Tracheal epithelial cell (primary cell): Measurements from ENCODE around the gene OR4A5. TPM values are rescaled to one million over a fixed set of nuclear protein-coding genes. Genes with fewer than 3 reads are reported as not detected.

Source experiments
- total RNA-seq: library from RNA; depleted of rRNA; stranded (reverse); fragments of >200 nt; gene quantifications from 2 replicates; pipeline ENCODE4 v1.2.1, GENCODE V29; 2014

OR4A5 gene, protein sequence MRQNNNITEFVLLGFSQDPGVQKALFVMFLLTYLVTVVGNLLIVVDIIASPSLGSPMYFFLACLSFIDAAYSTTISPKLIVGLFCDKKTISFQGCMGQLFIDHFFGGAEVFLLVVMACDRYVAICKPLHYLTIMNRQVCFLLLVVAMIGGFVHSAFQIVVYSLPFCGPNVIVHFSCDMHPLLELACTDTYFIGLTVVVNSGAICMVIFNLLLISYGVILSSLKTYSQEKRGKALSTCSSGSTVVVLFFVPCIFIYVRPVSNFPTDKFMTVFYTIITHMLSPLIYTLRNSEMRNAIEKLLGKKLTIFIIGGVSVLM
- not detected in 2 replicates for total RNA-seq

DNA sequence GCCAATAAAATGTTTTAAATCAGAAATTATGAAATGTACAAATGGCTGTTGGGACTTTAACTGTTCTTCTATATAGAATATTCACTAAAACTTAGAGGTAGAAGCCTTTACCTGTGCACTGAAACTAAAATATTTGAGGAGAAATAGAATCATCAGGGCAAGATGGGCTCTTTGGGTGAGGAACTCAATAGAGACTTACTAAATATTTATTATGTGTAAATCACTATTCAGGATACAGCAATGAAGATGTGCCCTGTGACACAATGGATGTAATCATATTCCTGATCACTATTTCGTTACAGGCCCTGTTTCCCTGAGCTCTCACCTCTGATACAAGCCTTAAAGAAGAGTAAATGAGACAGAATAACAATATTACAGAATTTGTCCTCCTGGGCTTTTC lies at the start of gene OR4A5:
OR4A5 (plus strand) TSS at position 301 of the 400 bp plus-strand sequence; CDS start at position 354, 53 bp downstream.

Other genes with a start within 250 kb of the OR4A5 start
- gene OR4C46, start 102.8 kb upstream of the OR4A5 start, total RNA-seq, result not detected in 2 replicates